Measurements from ENCODE around the gene CAMTA1.

DNA sequence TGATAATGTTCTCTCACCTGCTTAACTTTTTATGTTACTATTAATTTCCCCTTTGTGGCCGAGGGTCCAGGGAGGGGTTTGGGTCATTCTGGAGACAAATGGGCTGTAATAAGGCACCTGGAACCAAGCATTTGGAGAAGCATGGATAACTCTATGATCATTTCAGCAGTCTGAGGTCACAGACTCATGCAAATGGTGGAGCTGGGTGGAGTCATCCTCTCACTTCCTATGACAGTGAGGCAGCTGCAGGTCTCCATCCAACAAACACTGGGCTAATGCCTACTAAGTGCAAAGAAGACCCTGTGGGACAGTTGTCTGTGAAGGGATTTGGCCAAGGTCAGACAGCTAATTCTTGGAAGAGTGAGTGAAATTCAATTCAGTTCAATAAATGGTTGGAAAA is 28.8 kb upstream of the CAMTA1 start:
- TF ChIP-seq, protein P1, sequence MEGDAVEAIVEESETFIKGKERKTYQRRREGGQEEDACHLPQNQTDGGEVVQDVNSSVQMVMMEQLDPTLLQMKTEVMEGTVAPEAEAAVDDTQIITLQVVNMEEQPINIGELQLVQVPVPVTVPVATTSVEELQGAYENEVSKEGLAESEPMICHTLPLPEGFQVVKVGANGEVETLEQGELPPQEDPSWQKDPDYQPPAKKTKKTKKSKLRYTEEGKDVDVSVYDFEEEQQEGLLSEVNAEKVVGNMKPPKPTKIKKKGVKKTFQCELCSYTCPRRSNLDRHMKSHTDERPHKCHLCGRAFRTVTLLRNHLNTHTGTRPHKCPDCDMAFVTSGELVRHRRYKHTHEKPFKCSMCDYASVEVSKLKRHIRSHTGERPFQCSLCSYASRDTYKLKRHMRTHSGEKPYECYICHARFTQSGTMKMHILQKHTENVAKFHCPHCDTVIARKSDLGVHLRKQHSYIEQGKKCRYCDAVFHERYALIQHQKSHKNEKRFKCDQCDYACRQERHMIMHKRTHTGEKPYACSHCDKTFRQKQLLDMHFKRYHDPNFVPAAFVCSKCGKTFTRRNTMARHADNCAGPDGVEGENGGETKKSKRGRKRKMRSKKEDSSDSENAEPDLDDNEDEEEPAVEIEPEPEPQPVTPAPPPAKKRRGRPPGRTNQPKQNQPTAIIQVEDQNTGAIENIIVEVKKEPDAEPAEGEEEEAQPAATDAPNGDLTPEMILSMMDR (IDR thresholded peaks at IDR 0.05; ENCODE audit: low read depth, low read length, missing input control): no peak
- TF ChIP-seq MAX (IDR thresholded peaks at IDR 0.05) (no peak), SP1 (IDR thresholded peaks at IDR 0.05) (no peak)
- TF ChIP-seq, protein P2, sequence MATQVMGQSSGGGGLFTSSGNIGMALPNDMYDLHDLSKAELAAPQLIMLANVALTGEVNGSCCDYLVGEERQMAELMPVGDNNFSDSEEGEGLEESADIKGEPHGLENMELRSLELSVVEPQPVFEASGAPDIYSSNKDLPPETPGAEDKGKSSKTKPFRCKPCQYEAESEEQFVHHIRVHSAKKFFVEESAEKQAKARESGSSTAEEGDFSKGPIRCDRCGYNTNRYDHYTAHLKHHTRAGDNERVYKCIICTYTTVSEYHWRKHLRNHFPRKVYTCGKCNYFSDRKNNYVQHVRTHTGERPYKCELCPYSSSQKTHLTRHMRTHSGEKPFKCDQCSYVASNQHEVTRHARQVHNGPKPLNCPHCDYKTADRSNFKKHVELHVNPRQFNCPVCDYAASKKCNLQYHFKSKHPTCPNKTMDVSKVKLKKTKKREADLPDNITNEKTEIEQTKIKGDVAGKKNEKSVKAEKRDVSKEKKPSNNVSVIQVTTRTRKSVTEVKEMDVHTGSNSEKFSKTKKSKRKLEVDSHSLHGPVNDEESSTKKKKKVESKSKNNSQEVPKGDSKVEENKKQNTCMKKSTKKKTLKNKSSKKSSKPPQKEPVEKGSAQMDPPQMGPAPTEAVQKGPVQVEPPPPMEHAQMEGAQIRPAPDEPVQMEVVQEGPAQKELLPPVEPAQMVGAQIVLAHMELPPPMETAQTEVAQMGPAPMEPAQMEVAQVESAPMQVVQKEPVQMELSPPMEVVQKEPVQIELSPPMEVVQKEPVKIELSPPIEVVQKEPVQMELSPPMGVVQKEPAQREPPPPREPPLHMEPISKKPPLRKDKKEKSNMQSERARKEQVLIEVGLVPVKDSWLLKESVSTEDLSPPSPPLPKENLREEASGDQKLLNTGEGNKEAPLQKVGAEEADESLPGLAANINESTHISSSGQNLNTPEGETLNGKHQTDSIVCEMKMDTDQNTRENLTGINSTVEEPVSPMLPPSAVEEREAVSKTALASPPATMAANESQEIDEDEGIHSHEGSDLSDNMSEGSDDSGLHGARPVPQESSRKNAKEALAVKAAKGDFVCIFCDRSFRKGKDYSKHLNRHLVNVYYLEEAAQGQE (IDR thresholded peaks at IDR 0.05): no peak

Measured in liver (tissue), 3 donors.